Ovary (tissue), 9 donors: ENCODE results near the gene SPAG16. TPM values are rescaled to one million over a fixed set of nuclear protein-coding genes. Genes with fewer than 3 reads are reported as not detected.

Experiments
- DNase-seq, 5 donors: peaks; one replicate each; pipeline ENCODE4 v3.0.0-alpha.2; 2019 to 2020
- H3K27ac ChIP-seq, 2 donors: fragments of 200-600 bp; one replicate each; pipeline versions ENCODE4 v1.5.1 to v1.8.0; 2019 to 2022
- H3K27me3 ChIP-seq: fragments of 200-600 bp; one replicate; pipeline ENCODE4 v1.8.0; 2022
- H3K36me3 ChIP-seq: fragments of 200-600 bp; sonication (generic); one replicate; pipeline ENCODE4 v1.5.1; 2019
- H3K4me1 ChIP-seq: one replicate; pipeline ENCODE4 v1.8.1; 2013; ENCODE audit warnings: mild to moderate bottlenecking, moderate library complexity; ENCODE audit not compliant: insufficient read depth
- H3K4me3 ChIP-seq: fragments of 200-600 bp; sonication (generic); one replicate; pipeline ENCODE4 v1.5.1; 2017
- H3K9me3 ChIP-seq, 2 donors: fragments of 200-600 bp in 1 of 2; sonication (generic) in 1 of 2; one replicate each; pipeline versions ENCODE4 v1.5.1 to v1.8.1; 2013 to 2019; ENCODE audit warnings: mild to moderate bottlenecking in 1 of 2, moderate library complexity in 1 of 2
- EP300 ChIP-seq: sonication (generic); formaldehyde crosslinking; IDR thresholded peaks from one replicate; pipeline ENCODE4 v1.6.1; 2017; ENCODE audit warnings: antibody characterized with exemption
- POLR2A ChIP-seq: fragments of 450-650 bp; IDR thresholded peaks from one replicate; pipeline ENCODE4 v1.6.1; 2017; ENCODE audit warnings: antibody characterized with exemption, mild to moderate bottlenecking, moderate library complexity
- WGBS, 3 donors: extraction: QIAGEN DNeasy Blood & Tissue Kit in 1 of 3; methylation state at CpG; one replicate each; pipeline versions ENCODE4 v1.1.5 to v1.1.7; 2013 to 2017; 5-methylcytosine and 5-hydroxymethylcytosine counted together
- intact Hi-C, 4 donors: fragments of 100-400 bp; cut with DNase I; formaldehyde crosslinking; loops; one replicate each; pipeline versions ENCODE4 v1.11.0 to v1.15.1; 2022 to 2023
- polyA plus RNA-seq, 2 donors: library from polyadenylated mRNA; stranded (reverse); fragments of 200-250 nt in 1 of 2; fragments of 350-450 nt in 1 of 2; fragmentation: Illumina TruSeq in 1 of 2; extraction: RNeasy Lipid Tissue Mini Kit (QIAGEN cat#74804) in 1 of 2; gene quantifications; one replicate each; pipeline ENCODE4 v1.2.3, GENCODE V29; 2013 to 2014
- total RNA-seq, 7 donors: library from RNA; depleted of rRNA in 2 of 7; stranded (reverse); fragments of >200 nt in 2 of 7; fragmentation: NEBNext Ultra II Directional in 3 of 7; extraction: Animal tissue kit (Norgen Biotek cat#: 25700) in 3 of 7; gene quantifications; one replicate each; pipeline versions ENCODE4 v1.1.0 to v1.2.4, GENCODE V29; 2016 to 2023
- TF ChIP-seq, protein P1 (sequence below), 3 donors: fragments of 450-650 bp in 2 of 3; fragments of 200-600 bp in 1 of 3; IDR thresholded peaks; one replicate each; pipeline versions ENCODE4 v1.5.1 to v1.8.0; 2016 to 2022; ENCODE audit warnings: antibody characterized with exemption in 3 of 3, mild to moderate bottlenecking in 1 of 3
- donor health status: DM: no; HTN: no; CAD: no; lungs with moderate emphysema.
- donor health status: DM: no; HTN: no; CAD: no.
- donor health status: Bipolar disorder and iron deficiency.
- donor health status: DM: yes; HTN: yes; CAD: no.
- donor health status: DM: no; HTN: no; CAD: no.
- donor health status: DM: yes; HTN: yes; CAD: no.

The SPAG16 gene
- total and polyA plus RNA-seq, 9 donors, result 25.2 to 58.7 (median 28.9) TPM

DNA sequence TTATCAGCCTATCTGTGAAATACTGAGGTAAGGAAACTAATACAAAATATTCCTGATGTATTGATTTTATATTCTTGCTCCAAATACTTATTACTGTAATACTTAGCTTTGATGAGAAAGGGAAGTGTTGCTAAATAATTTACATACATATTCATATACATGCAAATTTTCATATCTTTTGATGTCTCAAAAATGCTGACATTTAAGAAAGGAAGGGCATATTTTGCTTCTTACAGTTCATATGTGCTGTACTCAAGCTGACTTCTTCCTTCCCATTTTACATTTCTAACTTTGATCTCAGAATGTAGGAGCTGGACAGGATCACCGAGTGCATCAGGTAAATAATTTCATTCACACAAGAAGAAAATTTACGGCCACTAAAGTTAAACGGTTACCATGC is 727.4 kb downstream of the SPAG16 start:
- TF ChIP-seq EP300 (no peak), POLR2A (no peak)
- TF ChIP-seq, protein P1, sequence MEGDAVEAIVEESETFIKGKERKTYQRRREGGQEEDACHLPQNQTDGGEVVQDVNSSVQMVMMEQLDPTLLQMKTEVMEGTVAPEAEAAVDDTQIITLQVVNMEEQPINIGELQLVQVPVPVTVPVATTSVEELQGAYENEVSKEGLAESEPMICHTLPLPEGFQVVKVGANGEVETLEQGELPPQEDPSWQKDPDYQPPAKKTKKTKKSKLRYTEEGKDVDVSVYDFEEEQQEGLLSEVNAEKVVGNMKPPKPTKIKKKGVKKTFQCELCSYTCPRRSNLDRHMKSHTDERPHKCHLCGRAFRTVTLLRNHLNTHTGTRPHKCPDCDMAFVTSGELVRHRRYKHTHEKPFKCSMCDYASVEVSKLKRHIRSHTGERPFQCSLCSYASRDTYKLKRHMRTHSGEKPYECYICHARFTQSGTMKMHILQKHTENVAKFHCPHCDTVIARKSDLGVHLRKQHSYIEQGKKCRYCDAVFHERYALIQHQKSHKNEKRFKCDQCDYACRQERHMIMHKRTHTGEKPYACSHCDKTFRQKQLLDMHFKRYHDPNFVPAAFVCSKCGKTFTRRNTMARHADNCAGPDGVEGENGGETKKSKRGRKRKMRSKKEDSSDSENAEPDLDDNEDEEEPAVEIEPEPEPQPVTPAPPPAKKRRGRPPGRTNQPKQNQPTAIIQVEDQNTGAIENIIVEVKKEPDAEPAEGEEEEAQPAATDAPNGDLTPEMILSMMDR (IDR thresholded peaks at IDR 0.05), result no peak
- intact Hi-C loops, result no loop called here
- no peaks in the 10 kb centered on the region for H3K27me3 ChIP-seq
- H3K9me3 ChIP-seq, result no peaks in the 10 kb centered on the region
- WGBS, 3 donors, result 38 to 49% (median 41%) methylated on average over 3 of the region's 3 CpGs
- no peak overlapping the region for H3K27ac ChIP-seq
- H3K4me1 ChIP-seq, result no peaks in the 10 kb centered on the region
- H3K4me3 ChIP-seq, result no peak overlapping the region
- no peaks in the 10 kb centered on the region for H3K36me3 ChIP-seq
- no peak for DNase-seq

- intact Hi-C loops, result no loop called here
- H3K36me3 ChIP-seq, result no peaks in the 10 kb centered on the region
- no peaks in the 10 kb centered on the region for H3K27me3 ChIP-seq
- no peak overlapping the region for H3K4me3 ChIP-seq
- no peaks in the 10 kb centered on the region for H3K9me3 ChIP-seq
- 87 to 92% (median 89%) methylated on average over 7 of the region's 7 CpGs for WGBS, 3 donors
- DNase-seq, result no peak
- TF ChIP-seq, protein P1 (IDR thresholded peaks at IDR 0.05), result no peak
- TF ChIP-seq POLR2A, result no peak
- no peak for TF ChIP-seq EP300
- H3K4me1 ChIP-seq, result no peaks in the 10 kb centered on the region
- H3K27ac ChIP-seq, result no peak overlapping the region
These were observed 730.4 kb downstream of the SPAG16 start for GRCh38 chr2:214014551-214015220.

GRCh38 chr2:214019229-214019972 is 735.1 kb downstream of the SPAG16 start:
- 64 to 73% (median 69%) methylated on average over 3 of the region's 3 CpGs for WGBS, 3 donors
- no peaks in the 10 kb centered on the region for H3K27me3 ChIP-seq
- no peaks in the 10 kb centered on the region for H3K4me1 ChIP-seq
- TF ChIP-seq, protein P1 (IDR thresholded peaks at IDR 0.05), result no peak
- no peak for TF ChIP-seq EP300
- no peak for TF ChIP-seq POLR2A
- intact Hi-C loops, result no loop called here
- H3K4me3 ChIP-seq, result no peak overlapping the region
- H3K9me3 ChIP-seq, result no peaks in the 10 kb centered on the region
- H3K27ac ChIP-seq, result no peak overlapping the region
- DNase-seq, result no peak
- H3K36me3 ChIP-seq, result no peaks in the 10 kb centered on the region

GRCh38 chr2:214019973-214020345 is 735.7 kb downstream of the SPAG16 start:
- H3K27me3 ChIP-seq, result no peaks in the 10 kb centered on the region

More at GRCh38 chr2:214019973-214020345, 735.7 kb downstream of the SPAG16 start:
- 64 to 88% (median 87%) methylated on average over 4 of the region's 4 CpGs for WGBS, 3 donors
- no peak for DNase-seq
- no peak overlapping the region for H3K27ac ChIP-seq
- no peak overlapping the region for H3K4me3 ChIP-seq
- no peaks in the 10 kb centered on the region for H3K9me3 ChIP-seq
- H3K36me3 ChIP-seq, result no peaks in the 10 kb centered on the region
- intact Hi-C loops, result no loop called here
- TF ChIP-seq, protein P1 (IDR thresholded peaks at IDR 0.05), result no peak
- TF ChIP-seq EP300 (no peak), POLR2A (no peak)
- H3K4me1 ChIP-seq, result no peaks in the 10 kb centered on the region
